Caki2 (cell line): ENCODE data around the gene TRIM10. TPM values are rescaled to one million over a fixed set of nuclear protein-coding genes. Genes with fewer than 3 reads are reported as not detected.
"Not testable (repeated sequence)": the region's sequence is repeated elsewhere in the genome, so short reads cannot be mapped to it uniquely, and the experiment has no call there.

Experiments used
- DNase-seq: peaks from one replicate; pipeline ENCODE4 v3.0.0-alpha.2; 2015; ENCODE audit warnings: low read depth
- in situ Hi-C: cut with HindIII; loops from 2 replicates; pipeline ENCODE4 v1.10.0; 2016; ENCODE audit warnings: low sequenced_read_pairs, low pct_unique_long_range_greater_than_20kb, mixed read lengths
- total RNA-seq: library from RNA; depleted of rRNA; stranded (reverse); fragments of >200 nt; shearing (Covaris generic); gene quantifications from 2 replicates; pipeline ENCODE4 v1.2.3, GENCODE V29; 2014; ENCODE audit warnings: low replicate concordance

TRIM10 gene
- total RNA-seq, 1 experiment from 2014 or later = not detected

GRCh38 chr6:30180145-30180544, 19.1 kb upstream of the TRIM10 start:
- DNase-seq = no peak
- in situ Hi-C loops = no loop called here

- in situ Hi-C loops = no loop called here
- DNase-seq = no peak
Observed at GRCh38 chr6:30178837-30179236, 17.8 kb upstream of the TRIM10 start.

- no peak for DNase-seq
- in situ Hi-C loops = no loop called here
Observed at GRCh38 chr6:30175765-30176164, 14.8 kb upstream of the TRIM10 start.

GRCh38 chr6:30172681-30173080, 11.7 kb upstream of the TRIM10 start:
- in situ Hi-C loops = no loop called here

GRCh38 chr6:30171677-30172471, 10.9 kb upstream of the TRIM10 start:
- in situ Hi-C loops = no loop called here
- DNase-seq = no peak

More at GRCh38 chr6:30172681-30173080, 11.7 kb upstream of the TRIM10 start:
- DNase-seq = no peak

- DNase-seq = peak; percentile 60
Observed at GRCh38 chr6:30169658-30170614, 8.9 kb upstream of the TRIM10 start.

GRCh38 chr6:30168741-30169140, 7.7 kb upstream of the TRIM10 start:
- in situ Hi-C loops = no loop called here
- DNase-seq = no peak

More at GRCh38 chr6:30169658-30170614, 8.9 kb upstream of the TRIM10 start:
- in situ Hi-C loops = no loop called here

- in situ Hi-C loops = no loop called here
- no peak for DNase-seq
Observed at GRCh38 chr6:30167101-30167500, 6.1 kb upstream of the TRIM10 start.

- DNase-seq, in situ Hi-C loops: not testable (repeated sequence)
Observed at GRCh38 chr6:30165238-30165637, 4.2 kb upstream of the TRIM10 start.

GRCh38 chr6:30164714-30165113, 3.7 kb upstream of the TRIM10 start:
- DNase-seq = no peak
- in situ Hi-C loops = no loop called here

- no peak for DNase-seq
- in situ Hi-C loops = no loop called here
Observed at GRCh38 chr6:30163918-30164654, 3.1 kb upstream of the TRIM10 start.

- in situ Hi-C loops = no loop called here
Observed at GRCh38 chr6:30163090-30163917, 2.3 kb upstream of the TRIM10 start, which contains the start of gene TRIM15. TSS of gene TRIM15 (plus strand) at chr6:30163546. CDS start at chr6:30163685, 139 bp downstream.

GRCh38 chr6:30162265-30163089, 1.5 kb upstream of the TRIM10 start:
- in situ Hi-C loops = no loop called here
- DNase-seq = no peak

More at GRCh38 chr6:30163090-30163917, 2.3 kb upstream of the TRIM10 start, which contains the start of gene TRIM15:
- DNase-seq = no peak

- no peak for DNase-seq
- in situ Hi-C loops = no loop called here
Observed at GRCh38 chr6:30160008-30160784, 815 bp downstream of the TRIM10 start.

GRCh38 chr6:30158475-30159040, 2.5 kb downstream of the TRIM10 start:
- in situ Hi-C loops = no loop called here
- DNase-seq = no peak

- no peak for DNase-seq
- in situ Hi-C loops = no loop called here
Observed at GRCh38 chr6:30157999-30158398, 3.0 kb downstream of the TRIM10 start.
